GM18870 (cell line): ENCODE results near the gene CDHR1.

ENCODE experiments used
- ATAC-seq: cut with Tn5 transposase; IDR thresholded peaks from one replicate; pipeline ENCODE4 v1.9.1; 2021; ENCODE audit warnings: moderate library complexity; ENCODE audit not compliant: unreplicated experiment

Gene CDHR1

DNA sequence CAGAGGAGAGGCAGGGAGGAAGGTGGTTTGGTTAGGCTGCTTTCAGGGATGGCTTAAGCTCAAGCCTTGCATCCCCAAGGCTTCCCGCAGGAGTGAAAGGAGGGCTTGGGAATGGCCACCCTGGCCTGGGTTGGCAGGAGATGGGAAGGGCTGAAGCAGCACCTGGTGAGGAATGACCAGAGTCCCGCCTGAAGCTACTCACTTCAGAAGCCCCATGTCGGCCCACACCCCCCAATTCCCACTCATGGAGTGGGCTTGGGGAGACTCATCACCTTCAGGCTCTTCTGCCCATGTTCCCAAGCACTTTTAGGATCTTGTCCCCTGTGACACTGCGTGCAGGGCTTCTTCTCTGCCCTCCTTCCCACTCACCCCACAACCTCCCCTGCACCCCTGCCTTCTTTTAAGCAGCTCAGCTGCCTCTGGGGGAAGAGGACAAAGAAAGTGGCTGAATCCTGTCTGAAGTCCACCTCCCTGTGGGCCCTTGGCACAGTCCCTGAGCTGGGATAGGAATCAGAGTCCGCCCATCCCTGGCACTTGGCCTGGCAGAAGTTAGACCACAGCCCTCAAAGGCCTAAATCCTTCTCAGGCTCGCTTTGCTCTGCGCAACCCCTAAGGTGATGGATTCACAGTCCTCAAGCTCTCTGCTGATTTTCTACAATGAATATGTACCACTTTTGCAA lies 67.0 kb downstream of the CDHR1 start:
- ATAC-seq: no peak

- no peak for ATAC-seq
Measured at GRCh38 chr10:84262190-84262956, 68.0 kb downstream of the CDHR1 start.

DNA sequence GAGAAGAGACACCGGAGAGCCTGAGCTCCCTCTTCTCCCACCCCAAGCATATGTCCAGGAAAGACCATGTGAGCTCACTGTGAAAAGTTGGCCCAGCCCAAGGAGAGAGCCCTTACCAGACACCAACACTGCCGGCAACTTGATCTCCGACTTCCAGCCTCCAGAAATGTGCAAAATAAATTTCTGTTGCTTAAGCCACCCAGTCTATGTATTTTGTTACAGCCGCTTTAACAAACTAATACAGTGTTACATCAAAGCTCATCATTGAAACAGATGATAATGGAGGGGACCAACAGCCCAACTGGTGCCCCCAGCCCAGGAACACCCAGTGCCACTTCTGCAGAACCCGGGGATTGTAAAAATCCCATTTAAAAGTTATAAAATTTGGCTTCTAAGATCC lies 69.4 kb downstream of the CDHR1 start:
- no peak for ATAC-seq

DNA sequence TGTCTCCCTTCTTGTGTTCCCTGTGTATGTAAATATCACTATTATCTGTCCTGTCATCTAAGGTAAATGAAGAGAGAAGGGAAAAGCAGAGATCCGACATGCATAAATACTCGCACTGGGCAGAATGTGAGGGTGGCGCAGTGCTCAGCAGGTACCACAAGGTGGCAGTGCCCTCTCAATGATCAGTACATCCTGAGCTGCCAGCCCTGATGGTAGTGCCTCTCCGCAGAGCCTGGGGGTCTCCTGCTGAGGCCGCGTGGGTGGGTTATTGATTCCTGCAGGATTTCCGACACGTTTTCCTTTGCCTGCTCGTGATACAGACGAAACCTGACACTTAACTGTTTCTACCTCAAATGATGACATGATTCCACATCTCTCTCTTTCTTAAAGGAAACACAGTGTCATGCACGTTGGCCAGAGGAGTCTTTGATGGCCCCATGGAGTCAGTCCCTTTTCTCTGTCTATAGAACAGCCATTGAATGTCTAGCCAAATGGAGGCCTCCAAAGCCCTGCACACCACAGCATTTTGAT lies 70.3 kb downstream of the CDHR1 start:
- ATAC-seq: peak; percentile 90

DNA sequence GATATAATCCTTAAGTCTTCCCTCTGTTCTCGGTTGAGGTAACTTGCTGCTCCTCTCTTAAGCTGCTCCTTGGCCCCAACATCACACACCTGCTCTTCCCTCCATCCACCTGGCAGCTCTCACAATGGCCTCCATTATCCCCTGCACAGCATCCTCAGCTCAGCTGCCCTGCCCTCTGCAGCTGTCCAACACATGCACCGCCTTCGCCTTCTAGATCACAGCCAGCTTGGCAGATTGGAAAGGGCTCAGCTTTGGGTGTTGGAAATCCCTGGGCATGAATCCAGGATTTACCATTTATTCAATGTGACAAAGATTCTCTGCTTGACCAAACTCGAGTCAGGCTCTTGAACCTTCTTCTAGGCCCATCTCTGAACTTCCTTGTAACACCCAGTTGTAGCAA lies 71.1 kb downstream of the CDHR1 start:
- ATAC-seq: no peak

DNA sequence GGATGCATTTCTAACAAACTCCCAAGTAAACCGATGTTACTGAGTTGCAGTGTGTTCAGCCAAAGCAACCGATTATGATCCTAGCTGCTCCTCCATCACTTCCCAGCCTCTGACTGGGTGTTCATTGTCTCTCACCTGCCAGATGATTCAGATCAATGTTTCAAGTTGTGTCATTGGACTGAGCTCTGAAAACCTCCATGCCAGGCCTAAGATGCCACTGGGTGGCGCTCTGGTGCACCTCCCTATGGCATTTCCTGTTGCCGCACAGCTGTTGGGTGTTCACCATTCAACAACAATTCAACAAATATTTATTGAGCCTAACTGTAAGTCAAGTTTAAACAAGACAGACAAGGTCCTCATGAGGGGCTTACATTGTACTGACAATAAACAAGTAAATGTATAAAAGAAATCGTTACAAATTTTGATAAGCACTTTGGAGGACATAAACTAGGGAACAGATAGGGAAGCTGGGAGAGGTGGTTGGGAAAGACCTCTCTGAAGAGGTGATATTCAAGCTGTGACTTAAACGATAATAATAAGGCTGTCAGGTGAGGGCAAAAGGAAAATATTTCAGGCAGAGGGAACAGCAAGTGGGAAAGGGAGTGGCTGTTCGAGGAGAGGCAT lies 73.3 kb downstream of the CDHR1 start:
- ATAC-seq: no peak

- no peak for ATAC-seq
Measured at GRCh38 chr10:84269162-84269561, 74.8 kb downstream of the CDHR1 start.
